Adipocyte (in vitro differentiated cells): ENCODE results near the gene PTGDS.

ENCODE experiments used
- DNase-seq: peaks from one replicate; pipeline ENCODE4 v3.0.0-alpha.2; 2015; ENCODE audit warnings: low read depth
- H3K27me3 ChIP-seq: replicated peaks from 2 replicates; pipeline ENCODE4 v1.7.0; 2013; ENCODE audit warnings: mild to moderate bottlenecking, low read length, moderate library complexity; ENCODE audit not compliant: control insufficient read depth, insufficient read depth
- H3K36me3 ChIP-seq: 2 replicates; pipeline ENCODE4 v1.7.0; 2013; ENCODE audit warnings: low read length, mild to moderate bottlenecking, moderate library complexity; ENCODE audit not compliant: control insufficient read depth, insufficient read depth, severe bottlenecking
- H3K4me1 ChIP-seq: 2 replicates; pipeline ENCODE4 v1.7.0; 2013; ENCODE audit warnings: mild to moderate bottlenecking, low read length, moderate library complexity; ENCODE audit not compliant: control insufficient read depth, insufficient read depth
- H3K4me3 ChIP-seq: 2 replicates; pipeline ENCODE4 v1.7.0; 2013; ENCODE audit warnings: mild to moderate bottlenecking, low read length, moderate library complexity
- H3K9ac ChIP-seq: 2 replicates; pipeline ENCODE4 v1.7.0; 2013; ENCODE audit warnings: mild to moderate bottlenecking, low read length, moderate library complexity
- H3K9me3 ChIP-seq: 2 replicates; pipeline ENCODE4 v1.7.0; 2013; ENCODE audit warnings: mild to moderate bottlenecking, low read length, moderate library complexity; ENCODE audit not compliant: control insufficient read depth

The PTGDS gene

GRCh38 chr9:136961279-136962065 is 15.8 kb upstream of the PTGDS start:
- peaks cover 9% of the 10 kb centered on the region for H3K27me3 ChIP-seq
- H3K9me3 ChIP-seq, result no peaks in the 10 kb centered on the region
- peak overlapping the region; percentile 49 for H3K9ac ChIP-seq
- peaks cover 6% of the 10 kb centered on the region for H3K4me1 ChIP-seq
- no peak for DNase-seq
- H3K4me3 ChIP-seq, result no peak overlapping the region
- H3K36me3 ChIP-seq, result no peaks in the 10 kb centered on the region

DNA sequence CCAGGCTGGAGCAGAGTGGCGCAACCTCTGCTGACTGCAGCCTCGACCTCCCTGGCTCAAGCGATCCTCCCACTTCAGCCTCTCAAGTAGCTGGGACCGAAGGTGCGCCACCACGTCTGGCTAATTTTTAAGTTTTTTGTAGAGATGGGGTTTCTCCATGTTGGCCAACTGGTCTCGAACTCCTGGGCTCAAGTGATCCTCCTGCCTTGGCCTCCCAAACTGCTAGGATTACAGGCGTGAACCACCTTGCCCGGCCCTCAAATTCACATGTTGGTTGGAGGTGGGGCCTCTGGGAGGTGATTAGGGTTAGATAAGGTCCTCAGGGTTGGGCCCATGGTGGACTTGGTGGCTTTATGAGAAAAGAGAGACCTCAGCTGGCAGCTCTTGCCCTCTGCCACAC is 15.1 kb upstream of the PTGDS start:
- Histone ChIP-seq H3K4me3 (no peak overlapping the region), H3K9ac (peak overlapping the region; percentile 49), H3K4me1 (peaks cover 6% of the 10 kb centered on the region), H3K9me3 (no peaks in the 10 kb centered on the region), H3K36me3 (no peaks in the 10 kb centered on the region), H3K27me3 (peaks cover 9% of the 10 kb centered on the region)
- DNase-seq, result no peak

DNA sequence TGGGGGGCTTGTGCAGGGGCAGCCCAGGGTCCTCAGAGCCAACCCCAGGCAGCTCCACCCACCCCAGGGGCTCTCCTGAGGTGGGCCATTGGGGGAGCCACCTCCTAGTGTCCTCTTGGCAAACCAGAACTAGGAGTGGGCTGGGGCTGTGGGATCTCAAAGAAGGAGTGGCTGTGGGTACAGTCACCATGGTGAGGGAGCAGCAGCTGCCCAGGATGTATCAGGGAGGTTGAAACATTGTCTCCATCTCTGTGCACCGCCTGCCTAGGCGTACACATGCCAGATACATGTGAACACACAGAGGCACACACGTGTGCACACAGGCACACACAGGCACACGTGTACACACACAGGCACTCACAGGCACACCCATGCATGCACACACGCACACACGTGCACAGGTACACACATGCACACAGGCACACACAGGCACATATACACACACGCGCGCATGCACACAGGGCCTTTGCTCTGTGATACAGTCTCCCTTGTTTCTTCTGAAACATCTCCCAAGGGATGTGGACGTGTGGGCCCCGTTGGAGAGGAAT is 14.5 kb upstream of the PTGDS start:
- H3K36me3 ChIP-seq, result no peaks in the 10 kb centered on the region
- no peak overlapping the region for H3K4me3 ChIP-seq
- H3K27me3 ChIP-seq, result peaks cover 9% of the 10 kb centered on the region
- H3K9ac ChIP-seq, result no peak overlapping the region
- no peak for DNase-seq
- H3K9me3 ChIP-seq, result no peaks in the 10 kb centered on the region
- peaks cover 6% of the 10 kb centered on the region for H3K4me1 ChIP-seq

GRCh38 chr9:136963341-136963740 is 14.0 kb upstream of the PTGDS start:
- no peak for DNase-seq
- Histone ChIP-seq H3K9ac (no peak overlapping the region), H3K4me1 (peaks cover 6% of the 10 kb centered on the region), H3K9me3 (no peaks in the 10 kb centered on the region), H3K36me3 (no peaks in the 10 kb centered on the region), H3K27me3 (peaks cover 9% of the 10 kb centered on the region), H3K4me3 (no peak overlapping the region)

DNA sequence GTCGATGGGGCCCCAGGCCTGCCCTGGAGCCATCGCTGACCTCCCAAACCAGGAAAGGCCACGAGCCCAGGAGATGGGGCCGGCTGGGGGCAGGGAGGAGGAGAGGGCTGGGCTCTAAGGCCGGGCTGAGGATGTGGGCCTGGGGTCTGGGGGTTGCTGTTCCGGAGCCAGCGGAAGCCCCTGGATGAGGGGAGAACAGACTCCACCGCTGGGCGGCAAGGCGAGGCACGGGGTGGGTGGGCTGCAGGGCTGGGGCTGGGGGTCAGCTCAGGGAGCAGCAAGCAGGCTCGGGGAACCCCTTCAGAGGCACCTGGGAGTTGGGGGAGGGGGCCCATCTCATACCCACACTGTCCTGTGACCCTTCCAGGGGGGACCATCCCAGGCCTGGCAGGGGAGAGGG is 13.6 kb upstream of the PTGDS start:
- peaks cover 6% of the 10 kb centered on the region for H3K4me1 ChIP-seq
- H3K27me3 ChIP-seq, result peaks cover 9% of the 10 kb centered on the region
- DNase-seq, result no peak
- H3K9ac ChIP-seq, result no peak overlapping the region
- H3K36me3 ChIP-seq, result no peaks in the 10 kb centered on the region
- H3K4me3 ChIP-seq, result no peak overlapping the region
- H3K9me3 ChIP-seq, result no peaks in the 10 kb centered on the region

DNA sequence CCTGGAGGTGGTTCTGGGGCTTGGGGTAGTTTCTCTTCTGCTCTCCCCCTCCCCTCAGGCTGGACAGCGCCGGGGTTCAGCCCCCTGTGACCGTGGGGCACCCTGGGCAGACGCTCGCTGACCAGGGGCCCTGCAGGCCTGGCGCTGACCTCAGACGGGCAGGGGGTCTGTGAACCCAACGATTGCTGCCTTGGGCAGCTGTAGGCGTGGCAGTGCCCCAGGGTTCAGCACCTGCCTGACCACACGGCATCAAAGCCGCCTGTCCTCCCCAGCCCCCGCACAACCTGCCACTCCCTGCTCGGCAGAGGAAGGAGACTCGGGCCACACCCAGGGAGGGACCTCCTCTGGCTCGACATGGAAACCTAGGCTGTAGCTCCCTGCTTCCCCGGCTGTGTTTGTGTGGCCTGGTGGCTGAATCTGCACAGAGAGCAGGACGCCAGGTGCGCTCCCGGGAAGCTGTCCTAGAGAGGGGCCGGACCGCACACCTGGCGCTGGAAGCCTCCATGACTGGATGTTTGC is 13.1 kb upstream of the PTGDS start:
- Histone ChIP-seq H3K27me3 (peaks cover 9% of the 10 kb centered on the region), H3K36me3 (no peaks in the 10 kb centered on the region), H3K4me1 (peaks cover 6% of the 10 kb centered on the region), H3K4me3 (no peak overlapping the region), H3K9ac (no peak overlapping the region), H3K9me3 (no peaks in the 10 kb centered on the region)
- DNase-seq, result no peak

GRCh38 chr9:136964833-136965422 is 12.4 kb upstream of the PTGDS start:
- H3K9ac ChIP-seq, result no peak overlapping the region
- no peak for DNase-seq
- H3K36me3 ChIP-seq, result no peaks in the 10 kb centered on the region
- H3K9me3 ChIP-seq, result no peaks in the 10 kb centered on the region
- H3K27me3 ChIP-seq, result peaks cover 9% of the 10 kb centered on the region
- H3K4me3 ChIP-seq, result no peak overlapping the region
- H3K4me1 ChIP-seq, result peaks cover 6% of the 10 kb centered on the region

GRCh38 chr9:136965771-136966484 is 11.4 kb upstream of the PTGDS start:
- H3K9ac ChIP-seq, result no peak overlapping the region
- H3K27me3 ChIP-seq, result peaks cover 9% of the 10 kb centered on the region
- H3K4me1 ChIP-seq, result peaks cover 6% of the 10 kb centered on the region
- H3K36me3 ChIP-seq, result no peaks in the 10 kb centered on the region
- H3K4me3 ChIP-seq, result no peak overlapping the region
- no peaks in the 10 kb centered on the region for H3K9me3 ChIP-seq
- DNase-seq, result peak; percentile 44

- H3K4me3 ChIP-seq, result no peak overlapping the region
- H3K27me3 ChIP-seq, result peaks cover 9% of the 10 kb centered on the region
- no peaks in the 10 kb centered on the region for H3K36me3 ChIP-seq
- H3K4me1 ChIP-seq, result no peaks in the 10 kb centered on the region
- no peak for DNase-seq
- no peaks in the 10 kb centered on the region for H3K9me3 ChIP-seq
- no peak overlapping the region for H3K9ac ChIP-seq
Measured at GRCh38 chr9:136968333-136969127, 8.8 kb upstream of the PTGDS start.

- DNase-seq, result no peak
- no peaks in the 10 kb centered on the region for H3K36me3 ChIP-seq
- H3K4me1 ChIP-seq, result no peaks in the 10 kb centered on the region
- peaks cover 9% of the 10 kb centered on the region for H3K27me3 ChIP-seq
- no peak overlapping the region for H3K4me3 ChIP-seq
- no peaks in the 10 kb centered on the region for H3K9me3 ChIP-seq
- no peak overlapping the region for H3K9ac ChIP-seq
Measured at GRCh38 chr9:136969150-136969549, 8.2 kb upstream of the PTGDS start.
